AG04449 (cell line): Measurements from ENCODE around the gene SNX21.
"Not testable (repeated sequence)": the region's sequence is repeated elsewhere in the genome, so short reads cannot be mapped to it uniquely, and the experiment has no call there.

Source experiments
- CTCF ChIA-PET: fragments of 350-600 bp; formaldehyde crosslinking; extraction: SDS; loops from one replicate; lab custom pipeline; 2021; ENCODE audit warnings: antibody characterized with exemption; lab: Yijun Ruan, JAX
- POLR2A ChIA-PET: fragments of 400-600, 350-600 bp; formaldehyde crosslinking; extraction: SDS; loops from one replicate; lab custom pipeline; 2020; ENCODE audit warnings: antibody characterized with exemption, inconsistent platforms; lab: Yijun Ruan, JAX
- DNase-seq: peaks from one replicate; pipeline ENCODE4 v3.0.0-alpha.2; 2010; ENCODE audit warnings: low read depth, low spot score
- H3K4me3 ChIP-seq: 2 replicates; pipeline ENCODE4 v1.5.1; 2011; ENCODE audit warnings: low read depth, mild to moderate bottlenecking, control low read depth, low read length
- CTCF ChIP-seq: IDR thresholded peaks from one replicate; pipeline ENCODE4 v1.5.1; 2011; ENCODE audit warnings: mild to moderate bottlenecking, moderate library complexity, low read length, control low read depth, inconsistent platforms; ENCODE audit not compliant: insufficient read depth; ENCODE audit errors: missing control alignments

Gene SNX21

GRCh38 chr20:45866454-45866853 lies 32.9 kb downstream of the SNX21 start:
- ChIA-PET POLR2A (no interaction called here), CTCF (interaction anchor here (1.0 to 1.7 kb wide), 3 partner anchors 8 to 67 kb away, joined by 3 to 5 read pairs (median 3); no protein-coding TSS in a partner anchor)
- TF ChIP-seq CTCF, result no peak
- H3K4me3 ChIP-seq, result no peak overlapping the region
- no peak for DNase-seq

DNA sequence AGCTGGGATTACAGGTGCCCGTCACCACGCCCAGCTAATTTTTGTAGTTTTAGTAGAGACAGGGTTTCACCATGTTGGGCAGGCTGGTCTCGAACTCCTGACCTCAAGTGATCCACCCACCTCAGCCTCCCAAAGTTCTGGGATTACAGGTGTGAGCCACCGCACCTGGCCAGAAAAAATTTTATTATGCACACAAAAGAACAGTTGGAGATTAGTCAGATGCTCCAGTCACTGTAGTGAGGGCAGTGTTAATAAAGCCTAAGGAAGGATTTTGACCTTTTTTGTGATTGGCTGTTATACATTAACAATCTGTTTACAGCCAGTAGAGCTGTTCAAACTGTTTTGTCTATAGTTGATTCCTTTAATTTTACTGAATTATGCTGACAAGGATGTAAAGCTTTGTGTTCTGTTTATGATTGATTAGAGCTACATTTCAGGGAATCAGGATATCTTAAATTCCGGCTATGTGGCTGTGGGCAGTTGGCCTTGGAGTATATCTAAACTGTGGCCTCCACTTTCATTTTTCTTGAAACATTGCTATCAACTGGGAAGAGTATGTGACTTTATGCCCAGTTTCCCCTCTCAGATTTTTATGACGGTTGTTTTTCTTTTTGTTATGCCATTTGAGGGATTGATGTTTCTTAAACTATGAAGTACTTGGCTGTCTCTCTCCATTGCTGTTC lies 33.7 kb downstream of the SNX21 start:
- DNase-seq, result no peak
- no peak for TF ChIP-seq CTCF
- H3K4me3 ChIP-seq, result no peak overlapping the region
- ChIA-PET CTCF (interaction anchor here (0.9 to 1.7 kb wide), 4 partner anchors 9 to 102 kb away, joined by 3 to 5 read pairs (median 4); no protein-coding TSS in a partner anchor), POLR2A (interaction anchor here (0.9 kb wide), 1 partner anchor 13 kb away, joined by 3 read pairs; no protein-coding TSS in a partner anchor)

DNA sequence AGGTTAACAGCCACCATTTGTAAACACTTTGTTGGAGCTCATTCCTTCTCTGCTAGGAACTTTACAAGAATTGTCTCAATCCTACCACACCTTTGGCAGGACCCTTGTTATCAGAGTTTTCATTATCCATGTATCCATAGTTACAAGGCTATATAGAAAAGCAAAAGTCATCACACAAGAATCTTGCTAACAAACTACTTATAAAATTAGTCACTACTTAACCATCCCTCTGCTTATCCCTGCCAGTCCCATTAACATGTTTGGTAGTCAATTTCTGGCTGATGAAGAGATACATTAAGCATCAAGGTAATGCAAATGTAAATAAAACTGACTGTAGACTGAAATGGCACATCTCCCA lies 34.2 kb downstream of the SNX21 start:
- no peak for TF ChIP-seq CTCF
- ChIA-PET POLR2A (interaction anchor here (0.9 kb wide), 1 partner anchor 13 kb away, joined by 3 read pairs; no protein-coding TSS in a partner anchor), CTCF (interaction anchor here (0.9 to 1.7 kb wide), 3 partner anchors 10 to 101 kb away, joined by 3 to 5 read pairs (median 4); no protein-coding TSS in a partner anchor)
- peak; percentile 45 for DNase-seq
- no peak overlapping the region for H3K4me3 ChIP-seq

- ChIA-PET CTCF (interaction anchor here (0.6 kb wide), 1 partner anchor 22 kb away, joined by 3 read pairs; no protein-coding TSS in a partner anchor), POLR2A (no interaction called here)
- no peak overlapping the region for H3K4me3 ChIP-seq
- no peak for DNase-seq
- TF ChIP-seq CTCF, result no peak
Measured at GRCh38 chr20:45872626-45873025, 39.0 kb downstream of the SNX21 start.

DNA sequence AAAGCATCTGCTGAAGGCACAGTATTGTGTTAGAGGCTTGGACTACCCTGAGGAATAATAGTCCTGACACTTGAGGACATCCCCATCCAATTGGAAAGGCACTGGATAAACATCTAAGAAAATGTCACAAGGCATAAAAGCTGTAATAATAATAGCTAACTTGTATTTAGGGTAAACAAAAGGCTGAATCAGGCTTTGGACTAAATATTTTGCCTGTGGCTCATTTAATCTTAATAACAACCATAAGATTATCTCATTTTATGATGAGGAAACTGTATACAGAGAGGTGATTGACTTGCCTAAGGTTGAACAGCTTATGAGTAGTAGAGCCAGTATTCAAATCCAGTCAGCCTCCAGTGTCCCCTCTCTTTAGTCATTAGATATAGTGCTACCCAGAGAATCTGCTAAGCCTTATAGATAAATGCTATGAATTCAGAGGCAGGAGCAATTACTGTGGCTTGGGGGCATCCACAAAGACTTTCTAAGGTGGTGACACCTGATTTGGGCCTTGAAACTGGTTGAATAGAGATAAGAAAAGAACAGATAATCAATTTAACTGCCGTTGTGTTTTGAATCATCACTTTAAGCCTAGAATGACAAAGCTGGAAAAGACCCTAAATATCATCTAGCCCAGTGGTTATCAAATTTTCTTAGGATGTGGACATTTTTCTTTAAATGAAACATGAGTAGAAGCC lies 40.0 kb downstream of the SNX21 start:
- no peak for DNase-seq
- POLR2A ChIA-PET, result no interaction called here
- TF ChIP-seq CTCF, result no peak
- H3K4me3 ChIP-seq, result no peak overlapping the region
- CTCF ChIA-PET, result no interaction called here

DNA sequence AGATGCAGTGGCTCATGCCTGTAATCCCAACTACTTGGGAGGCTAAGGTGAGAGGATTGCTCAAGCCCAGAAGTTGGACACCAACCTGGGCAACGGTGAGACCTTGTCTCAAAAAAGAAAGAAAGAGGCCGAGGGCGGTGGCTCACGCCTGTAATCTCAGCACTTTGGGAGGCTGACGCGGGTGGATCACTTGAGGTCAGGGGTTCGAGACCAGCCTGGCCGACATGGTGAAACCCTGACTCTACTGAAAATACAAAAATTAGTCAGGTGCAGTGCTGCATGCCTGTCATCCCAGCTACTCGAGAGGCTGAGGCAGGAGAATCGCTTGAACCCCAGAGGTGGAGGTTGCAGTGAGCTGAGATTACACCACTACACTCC lies 40.5 kb downstream of the SNX21 start:
- DNase-seq, H3K4me3 ChIP-seq, POLR2A ChIA-PET: not testable (repeated sequence)
- CTCF ChIA-PET, result interaction anchor here (0.8 kb wide), 1 partner anchor 15 kb away, joined by 3 read pairs; no protein-coding TSS in a partner anchor
